GM12892 (cell line): ENCODE data around the gene RBM19.

Experiments used
- POLR2A ChIP-seq: IDR thresholded peaks from 2 replicates; pipeline ENCODE4 v1.6.1; 2011; ENCODE audit warnings: low read depth, low read length, control low read depth
- POLR2AphosphoS5 ChIP-seq: IDR thresholded peaks from 2 replicates; pipeline ENCODE4 v1.6.1; 2011; ENCODE audit warnings: low read depth, low read length, control low read depth
- TAF1 ChIP-seq: IDR thresholded peaks from 2 replicates; pipeline ENCODE4 v1.6.1; 2011; ENCODE audit warnings: low read depth, mild to moderate bottlenecking, control low read depth, low read length, borderline replicate concordance

DNA sequence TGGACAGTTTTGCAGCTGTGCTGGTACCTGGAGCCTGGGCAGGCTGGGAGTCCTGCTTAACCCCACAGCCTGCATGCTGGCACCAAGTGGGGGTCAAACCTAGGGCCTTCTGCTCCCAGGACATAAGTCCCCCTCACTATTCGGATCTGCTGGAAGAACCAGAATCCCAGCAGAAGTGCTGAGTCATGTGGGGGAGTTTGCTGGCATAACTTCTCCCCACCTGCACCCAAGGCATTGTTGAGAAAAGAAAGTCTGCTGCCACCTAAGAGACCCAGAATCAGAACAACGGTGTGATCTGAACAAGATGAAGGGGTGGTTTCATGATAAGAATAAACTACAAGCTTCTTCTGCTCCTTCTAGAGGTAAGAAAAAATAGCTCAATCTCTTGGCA is 102.7 kb downstream of the RBM19 start:
- TF ChIP-seq POLR2A (no peak), TAF1 (no peak), POLR2AphosphoS5 (no peak)
